ENCODE results near the gene ARID1B.

DNA sequence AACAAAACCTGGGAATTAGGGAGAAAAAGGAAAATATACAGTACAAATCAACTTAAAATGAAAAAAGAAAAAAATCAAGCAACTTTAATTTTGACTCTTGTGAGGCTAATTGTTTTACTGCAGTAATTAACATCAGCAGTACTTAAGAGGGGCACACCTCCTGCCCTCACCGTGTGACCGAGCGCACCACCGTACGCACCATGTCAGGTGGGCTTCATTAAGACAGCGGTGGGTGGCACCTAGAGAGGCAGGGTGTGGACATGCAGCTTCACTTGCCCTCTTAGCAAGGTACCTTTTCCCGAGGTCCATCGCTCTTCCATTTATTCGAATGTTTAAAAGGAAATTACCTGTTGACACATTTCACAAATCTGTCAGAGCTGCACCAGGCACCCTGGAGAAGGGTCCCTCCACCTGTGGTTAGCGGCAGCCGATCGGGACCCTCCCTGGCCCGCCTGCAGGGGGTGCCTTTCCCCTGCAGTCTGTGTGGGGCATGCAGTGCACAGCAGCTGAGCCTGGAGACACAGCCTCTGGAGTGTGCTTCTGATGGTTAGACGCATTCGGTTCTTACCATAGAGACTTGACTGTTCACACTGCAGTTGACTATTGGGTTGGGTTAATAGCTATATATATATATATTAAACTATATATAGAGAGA is 362.0 kb downstream of the ARID1B start:
- TF ChIP-seq, protein P1, sequence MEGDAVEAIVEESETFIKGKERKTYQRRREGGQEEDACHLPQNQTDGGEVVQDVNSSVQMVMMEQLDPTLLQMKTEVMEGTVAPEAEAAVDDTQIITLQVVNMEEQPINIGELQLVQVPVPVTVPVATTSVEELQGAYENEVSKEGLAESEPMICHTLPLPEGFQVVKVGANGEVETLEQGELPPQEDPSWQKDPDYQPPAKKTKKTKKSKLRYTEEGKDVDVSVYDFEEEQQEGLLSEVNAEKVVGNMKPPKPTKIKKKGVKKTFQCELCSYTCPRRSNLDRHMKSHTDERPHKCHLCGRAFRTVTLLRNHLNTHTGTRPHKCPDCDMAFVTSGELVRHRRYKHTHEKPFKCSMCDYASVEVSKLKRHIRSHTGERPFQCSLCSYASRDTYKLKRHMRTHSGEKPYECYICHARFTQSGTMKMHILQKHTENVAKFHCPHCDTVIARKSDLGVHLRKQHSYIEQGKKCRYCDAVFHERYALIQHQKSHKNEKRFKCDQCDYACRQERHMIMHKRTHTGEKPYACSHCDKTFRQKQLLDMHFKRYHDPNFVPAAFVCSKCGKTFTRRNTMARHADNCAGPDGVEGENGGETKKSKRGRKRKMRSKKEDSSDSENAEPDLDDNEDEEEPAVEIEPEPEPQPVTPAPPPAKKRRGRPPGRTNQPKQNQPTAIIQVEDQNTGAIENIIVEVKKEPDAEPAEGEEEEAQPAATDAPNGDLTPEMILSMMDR (IDR thresholded peaks at IDR 0.05) = peak in 1 of 6 experiments; percentile 23
- no peak for TF ChIP-seq POLR2A (IDR thresholded peaks at IDR 0.05)

Measured in adrenal gland (tissue), 5 donors.